CD8-positive, alpha-beta memory T cell (primary cell): Measurements from ENCODE around the gene GSPT2. TPM values are rescaled to one million over a fixed set of nuclear protein-coding genes. Genes with fewer than 3 reads are reported as not detected.

Experiments
- CTCF ChIA-PET: fragments of 350-600 bp; sonication (Branson Sonifier 250); formaldehyde crosslinking; loops from one replicate; lab custom pipeline; 2021; ENCODE audit warnings: antibody characterized with exemption; lab: Charles Lee
- POLR2A ChIA-PET: fragments of 350-600 bp; sonication (Branson Sonifier 250); formaldehyde crosslinking; loops from one replicate; lab custom pipeline; 2021; ENCODE audit warnings: antibody characterized with exemption; lab: Charles Lee
- DNase-seq, 5 donors: peaks; one replicate each; pipeline versions ENCODE4 v3.0.0 to v3.0.0-alpha.2; 2020 to 2022; ENCODE audit warnings: mixed read lengths in 1 of 5
- H3K27ac ChIP-seq: one replicate; pipeline ENCODE4 v1.7.0; 2013; ENCODE audit warnings: low read depth, mild to moderate bottlenecking, low read length, moderate library complexity
- H3K27me3 ChIP-seq: 2 replicates; pipeline ENCODE4 v1.7.0; 2013; ENCODE audit warnings: low read length, mild to moderate bottlenecking; ENCODE audit not compliant: insufficient read depth, poor library complexity, severe bottlenecking
- H3K36me3 ChIP-seq: 2 replicates; pipeline ENCODE4 v1.7.0; 2013; ENCODE audit warnings: mild to moderate bottlenecking, low read length, moderate library complexity; ENCODE audit not compliant: insufficient read depth
- H3K4me1 ChIP-seq: 2 replicates; pipeline ENCODE4 v1.7.0; 2013; ENCODE audit warnings: mild to moderate bottlenecking, low read length, moderate library complexity; ENCODE audit not compliant: insufficient read depth
- H3K4me3 ChIP-seq: 2 replicates; pipeline ENCODE4 v1.7.0; 2013; ENCODE audit warnings: mild to moderate bottlenecking, low read length
- H3K9me3 ChIP-seq: 2 replicates; pipeline ENCODE4 v1.7.0; 2013; ENCODE audit warnings: mild to moderate bottlenecking, low read length
- H3K27ac Mint-ChIP-seq, 8 donors: one replicate each; pipeline ENCODE4 v1.8.0; 2020 to 2021; ENCODE audit warnings: mixed read lengths in 8 of 8, mild to moderate bottlenecking in 6 of 8, inconsistent platforms in 3 of 8, moderate library complexity in 3 of 8
- H3K27me3 Mint-ChIP-seq, 2 donors: one replicate each; pipeline ENCODE4 v1.8.0; 2020 to 2021; ENCODE audit warnings: mixed read lengths in 2 of 2, mild to moderate bottlenecking in 1 of 2, moderate library complexity in 1 of 2
- H3K36me3 Mint-ChIP-seq, 3 donors: one replicate each; pipeline ENCODE4 v1.8.0; 2020 to 2021; ENCODE audit warnings: mixed read lengths in 3 of 3, inconsistent platforms in 1 of 3, mild to moderate bottlenecking in 1 of 3
- H3K4me1 Mint-ChIP-seq, 3 donors: one replicate each; pipeline ENCODE4 v1.8.0; 2020 to 2021; ENCODE audit warnings: mixed read lengths in 3 of 3, inconsistent platforms in 1 of 3, mild to moderate bottlenecking in 1 of 3
- H3K4me3 Mint-ChIP-seq, 7 donors: one replicate each; pipeline ENCODE4 v1.8.0; 2020 to 2021; ENCODE audit warnings: mixed read lengths in 7 of 7, mild to moderate bottlenecking in 6 of 7, moderate library complexity in 4 of 7, inconsistent platforms in 2 of 7
- H3K9me3 Mint-ChIP-seq, 5 donors: one replicate each; pipeline ENCODE4 v1.8.0; 2020 to 2022; ENCODE audit warnings: mixed read lengths in 5 of 5, mild to moderate bottlenecking in 3 of 5, moderate library complexity in 2 of 5, inconsistent platforms in 1 of 5
- polyA plus RNA-seq: library from polyadenylated mRNA; unstranded; fragments of 300-500 nt; fragmentation: Illumina TruSeq; gene quantifications from one replicate; pipeline ENCODE4 v1.2.3, GENCODE V29; 2021
- total RNA-seq, 2 experiments: library from RNA; stranded (reverse); gene quantifications; one replicate each; pipeline ENCODE4 v1.2.3, GENCODE V29; 2021

The GSPT2 gene
- total and polyA plus RNA-seq, 3 experiments from 2014 or later: 5.9 to 11.3 (median 10.5) TPM

DNA sequence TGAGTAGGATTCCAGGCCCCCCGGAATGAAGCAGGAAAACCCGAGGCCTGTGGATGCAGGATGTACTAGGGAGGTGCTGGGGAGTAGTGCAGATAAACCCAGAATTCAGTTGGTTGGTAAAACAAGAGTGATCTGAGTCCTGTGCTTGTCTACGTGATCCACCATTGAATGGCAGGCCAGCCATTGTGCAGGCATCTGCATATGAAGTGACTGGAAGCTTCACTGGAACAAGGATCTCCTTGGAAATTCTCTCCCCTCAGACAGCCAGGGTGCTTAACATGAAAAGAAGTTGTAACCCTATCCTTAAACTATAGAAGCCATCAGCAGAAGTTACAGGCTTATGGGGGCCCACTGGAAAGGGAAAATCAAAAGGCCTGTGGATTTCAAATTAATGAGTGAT lies 656 bp upstream of the GSPT2 start:
- H3K27me3 ChIP-seq: no peaks in the 10 kb centered on the region
- H3K4me1 Mint-ChIP-seq: peaks cover 14 to 24% (median 15%) of the 10 kb centered on the region in 3 donors
- peaks cover 6% of the 10 kb centered on the region for H3K9me3 ChIP-seq
- H3K4me1 ChIP-seq: peaks cover 7% of the 10 kb centered on the region
- peaks cover 9 to 11% of the 10 kb centered on the region in 2 donors for H3K27me3 Mint-ChIP-seq
- no peaks in the 10 kb centered on the region for H3K36me3 ChIP-seq
- peaks cover 5 to 32% (median 26%) of the 10 kb centered on the region in 5 donors for H3K9me3 Mint-ChIP-seq
- no peak overlapping the region for H3K27ac ChIP-seq
- peaks cover 5 to 24% (median 21%) of the 10 kb centered on the region in 3 donors for H3K36me3 Mint-ChIP-seq
- no peak for DNase-seq
- CTCF ChIA-PET: no interaction called here
- peak overlapping the region; percentile 53 for H3K4me3 ChIP-seq
- POLR2A ChIA-PET: no interaction called here
- H3K27ac Mint-ChIP-seq: no peak overlapping the region
- peak overlapping the region in 3 of 7 donors; percentile 83 to 86 (median 85) for H3K4me3 Mint-ChIP-seq

DNA sequence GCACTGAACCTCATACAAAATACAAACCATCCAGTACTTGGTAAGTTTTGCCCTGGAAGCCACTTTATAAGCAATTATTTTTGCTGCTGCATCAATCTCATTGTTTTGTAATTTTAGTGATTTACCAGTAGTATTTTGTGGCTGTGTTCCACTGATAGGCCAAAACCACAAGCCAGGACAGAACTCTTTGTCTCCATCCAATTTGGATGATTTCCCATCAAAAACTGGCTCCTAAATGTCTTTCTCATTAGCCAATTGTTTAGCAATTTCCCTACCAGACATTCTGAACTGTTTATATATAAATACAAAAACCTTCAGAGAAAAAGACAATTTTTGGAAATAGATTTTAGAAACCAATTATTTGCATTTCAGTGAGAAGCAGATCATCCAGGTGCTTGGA lies 4.4 kb downstream of the GSPT2 start:
- H3K9me3 ChIP-seq: peaks cover 6% of the 10 kb centered on the region
- H3K4me3 Mint-ChIP-seq: no peak overlapping the region
- DNase-seq: no peak
- no peaks in the 10 kb centered on the region for H3K27me3 ChIP-seq
- H3K27ac Mint-ChIP-seq: no peak overlapping the region
- CTCF ChIA-PET: no interaction called here
- peaks cover 9 to 54% (median 44%) of the 10 kb centered on the region in 5 donors for H3K9me3 Mint-ChIP-seq
- peaks cover 2% of the 10 kb centered on the region for H3K4me1 ChIP-seq
- POLR2A ChIA-PET: no interaction called here
- no peak overlapping the region for H3K4me3 ChIP-seq
- H3K4me1 Mint-ChIP-seq: peaks cover 14 to 23% (median 15%) of the 10 kb centered on the region in 3 donors
- peaks cover 3 to 4% of the 10 kb centered on the region in 2 donors for H3K27me3 Mint-ChIP-seq
- peaks cover 8 to 25% (median 24%) of the 10 kb centered on the region in 3 donors for H3K36me3 Mint-ChIP-seq
- no peak overlapping the region for H3K27ac ChIP-seq
- no peaks in the 10 kb centered on the region for H3K36me3 ChIP-seq

DNA sequence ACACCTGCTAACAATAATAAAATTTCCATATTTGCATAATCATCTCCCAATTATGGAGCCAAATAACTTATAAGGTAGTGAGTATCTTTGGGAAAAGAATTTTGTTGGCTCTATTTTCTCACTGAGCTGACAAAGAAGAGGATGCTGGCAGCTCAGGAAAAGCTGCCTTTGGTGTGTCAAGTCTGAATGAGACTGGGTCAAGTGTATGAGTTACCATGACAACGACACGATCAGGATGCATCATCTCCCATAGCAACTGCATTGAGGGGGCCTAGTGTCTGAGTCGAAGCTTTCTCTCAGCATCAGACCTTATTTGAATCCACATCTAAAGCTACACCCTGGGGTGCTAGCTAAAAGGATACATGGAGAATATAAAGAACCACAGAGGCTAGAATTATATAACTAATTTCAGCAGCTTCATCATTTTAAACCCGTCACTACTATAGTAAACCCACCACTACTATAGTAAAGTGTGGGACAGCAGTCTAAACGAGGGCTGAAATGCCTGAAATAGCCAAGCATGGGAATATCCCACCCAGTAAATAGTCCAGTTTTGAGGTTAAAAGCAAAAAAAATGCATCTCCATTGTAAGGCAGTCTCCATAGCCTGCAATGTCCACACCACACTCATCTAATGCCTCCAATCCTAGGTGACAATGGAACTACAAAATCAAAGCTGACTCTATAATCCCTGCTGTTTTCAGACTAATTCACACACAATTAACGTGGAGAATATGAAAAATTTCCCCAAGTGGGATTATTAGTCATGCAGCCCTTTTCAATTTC lies 16.0 kb downstream of the GSPT2 start:
- Mint-ChIP-seq H3K4me3 (no peak overlapping the region), H3K27ac (no peak overlapping the region), H3K36me3 (no peaks in the 10 kb centered on the region), H3K27me3 (peaks cover 14 to 15% of the 10 kb centered on the region in 2 donors), H3K4me1 (no peaks in the 10 kb centered on the region), H3K9me3 (no peaks in the 10 kb centered on the region)
- Histone ChIP-seq H3K27me3 (no peaks in the 10 kb centered on the region), H3K9me3 (no peaks in the 10 kb centered on the region), H3K36me3 (no peaks in the 10 kb centered on the region), H3K4me3 (no peak overlapping the region), H3K4me1 (no peaks in the 10 kb centered on the region), H3K27ac (no peak overlapping the region)
- ChIA-PET POLR2A (no interaction called here), CTCF (no interaction called here)
- no peak for DNase-seq

DNA sequence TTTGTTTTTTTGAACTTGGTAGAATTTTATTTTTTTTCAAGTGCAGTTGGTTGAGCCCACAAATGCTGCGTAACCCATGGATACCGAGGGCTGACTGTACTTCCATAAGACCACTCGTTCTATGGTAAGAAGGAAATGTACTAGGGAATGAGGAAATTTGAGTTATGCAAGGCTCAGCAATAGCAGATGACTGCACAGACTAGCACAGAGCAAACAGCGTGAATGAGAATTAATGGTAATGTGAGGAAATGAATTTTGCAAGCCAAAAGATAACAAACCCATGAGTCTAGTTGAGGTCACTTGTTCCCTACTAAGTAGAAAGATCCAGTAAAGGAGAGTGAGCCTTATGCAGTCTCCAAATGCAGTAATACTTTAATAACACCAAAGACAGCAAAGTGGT lies 17.4 kb downstream of the GSPT2 start:
- Histone ChIP-seq H3K36me3 (no peaks in the 10 kb centered on the region), H3K4me1 (no peaks in the 10 kb centered on the region), H3K27me3 (no peaks in the 10 kb centered on the region), H3K27ac (no peak overlapping the region), H3K9me3 (no peaks in the 10 kb centered on the region), H3K4me3 (no peak overlapping the region)
- ChIA-PET POLR2A (no interaction called here), CTCF (no interaction called here)
- no peak overlapping the region for H3K27ac Mint-ChIP-seq
- H3K4me1 Mint-ChIP-seq: no peaks in the 10 kb centered on the region
- DNase-seq: no peak
- H3K4me3 Mint-ChIP-seq: no peak overlapping the region
- peaks cover 3 to 13% of the 10 kb centered on the region in 2 donors for H3K27me3 Mint-ChIP-seq
- H3K36me3 Mint-ChIP-seq: no peaks in the 10 kb centered on the region
- H3K9me3 Mint-ChIP-seq: no peaks in the 10 kb centered on the region

DNA sequence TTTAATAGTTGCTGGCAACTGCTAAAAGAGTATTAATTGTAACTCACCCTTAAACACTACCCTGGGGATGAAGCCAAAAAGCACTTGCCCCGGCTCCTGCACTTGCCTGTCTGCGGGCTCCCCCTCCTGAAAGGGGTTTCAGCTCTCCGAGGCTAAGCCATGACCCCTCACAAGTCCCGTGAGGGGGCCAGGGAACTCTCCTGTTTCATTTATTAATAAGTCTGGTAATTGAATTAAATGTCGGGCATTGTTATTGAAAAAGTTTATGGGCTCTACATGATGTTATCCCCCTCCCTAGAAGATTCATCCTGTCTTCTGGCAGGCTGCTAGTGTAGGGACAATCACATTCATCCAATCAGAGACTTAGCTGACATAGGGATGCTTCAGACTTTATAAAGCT lies 23.3 kb downstream of the GSPT2 start:
- H3K4me3 Mint-ChIP-seq: no peak overlapping the region
- H3K27ac Mint-ChIP-seq: peak overlapping the region in 1 of 8 donors; percentile 63
- no peak overlapping the region for H3K4me3 ChIP-seq
- no peaks in the 10 kb centered on the region for H3K9me3 ChIP-seq
- no peaks in the 10 kb centered on the region for H3K36me3 Mint-ChIP-seq
- POLR2A ChIA-PET: no interaction called here
- no peak overlapping the region for H3K27ac ChIP-seq
- no peaks in the 10 kb centered on the region for H3K4me1 ChIP-seq
- CTCF ChIA-PET: no interaction called here
- H3K27me3 Mint-ChIP-seq: peaks cover 0 to 6% of the 10 kb centered on the region in 2 donors
- H3K4me1 Mint-ChIP-seq: no peaks in the 10 kb centered on the region
- no peak for DNase-seq
- H3K36me3 ChIP-seq: no peaks in the 10 kb centered on the region
- H3K27me3 ChIP-seq: no peaks in the 10 kb centered on the region
- no peaks in the 10 kb centered on the region for H3K9me3 Mint-ChIP-seq

DNA sequence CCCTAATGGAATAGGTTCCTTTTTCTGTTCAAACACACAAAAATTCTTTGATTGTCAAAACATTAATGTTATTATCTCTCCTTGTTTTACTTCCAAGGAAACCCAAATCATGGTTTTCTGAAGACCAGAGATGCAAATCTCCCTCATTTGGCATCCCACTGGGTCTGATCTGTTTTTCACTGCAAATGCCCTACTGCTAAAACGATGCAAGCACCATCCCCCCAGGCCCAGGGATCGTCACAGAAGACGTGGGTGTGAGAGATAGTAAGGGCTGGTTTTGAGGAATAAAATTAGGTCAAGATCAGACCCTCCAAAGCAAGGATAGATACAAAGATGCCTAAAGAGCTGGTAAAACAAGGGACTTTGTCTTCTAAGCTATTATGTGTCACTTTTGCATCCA lies 33.6 kb downstream of the GSPT2 start:
- no peaks in the 10 kb centered on the region for H3K4me1 ChIP-seq
- H3K27me3 ChIP-seq: no peaks in the 10 kb centered on the region
- CTCF ChIA-PET: no interaction called here
- Mint-ChIP-seq H3K9me3 (no peaks in the 10 kb centered on the region), H3K27me3 (peaks cover 2 to 6% of the 10 kb centered on the region in 2 donors), H3K4me3 (no peak overlapping the region), H3K4me1 (no peaks in the 10 kb centered on the region), H3K27ac (no peak overlapping the region), H3K36me3 (no peaks in the 10 kb centered on the region)
- H3K4me3 ChIP-seq: no peak overlapping the region
- H3K27ac ChIP-seq: no peak overlapping the region
- no peak for DNase-seq
- H3K36me3 ChIP-seq: no peaks in the 10 kb centered on the region
- H3K9me3 ChIP-seq: no peaks in the 10 kb centered on the region
- POLR2A ChIA-PET: no interaction called here

DNA sequence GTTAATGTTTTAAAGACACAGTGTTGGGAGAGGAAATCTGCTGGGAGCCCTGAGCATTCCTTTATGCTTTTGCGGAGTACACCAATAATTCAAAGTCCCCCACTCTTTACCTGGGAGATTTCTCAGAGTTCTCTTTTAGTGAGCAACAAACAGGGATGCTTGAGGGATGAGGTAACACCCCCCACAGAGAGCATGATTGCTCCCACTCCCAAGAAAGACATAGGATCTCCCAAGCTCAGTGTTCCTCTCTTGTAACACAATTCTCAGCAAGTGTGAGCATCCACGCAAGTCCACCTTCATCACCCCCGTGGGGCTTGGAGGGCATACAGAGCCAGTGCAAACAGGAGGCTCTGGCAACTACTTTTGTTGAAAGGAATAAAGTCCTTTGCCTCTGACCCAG lies 36.1 kb downstream of the GSPT2 start:
- Histone ChIP-seq H3K9me3 (no peaks in the 10 kb centered on the region), H3K27ac (no peak overlapping the region), H3K36me3 (no peaks in the 10 kb centered on the region), H3K4me3 (no peak overlapping the region), H3K27me3 (no peaks in the 10 kb centered on the region), H3K4me1 (no peaks in the 10 kb centered on the region)
- Mint-ChIP-seq H3K9me3 (no peaks in the 10 kb centered on the region), H3K27ac (no peak overlapping the region), H3K36me3 (no peaks in the 10 kb centered on the region), H3K4me3 (no peak overlapping the region), H3K27me3 (peaks cover 3 to 9% of the 10 kb centered on the region in 2 donors), H3K4me1 (no peaks in the 10 kb centered on the region)
- DNase-seq: no peak
- POLR2A ChIA-PET: no interaction called here
- CTCF ChIA-PET: no interaction called here

DNA sequence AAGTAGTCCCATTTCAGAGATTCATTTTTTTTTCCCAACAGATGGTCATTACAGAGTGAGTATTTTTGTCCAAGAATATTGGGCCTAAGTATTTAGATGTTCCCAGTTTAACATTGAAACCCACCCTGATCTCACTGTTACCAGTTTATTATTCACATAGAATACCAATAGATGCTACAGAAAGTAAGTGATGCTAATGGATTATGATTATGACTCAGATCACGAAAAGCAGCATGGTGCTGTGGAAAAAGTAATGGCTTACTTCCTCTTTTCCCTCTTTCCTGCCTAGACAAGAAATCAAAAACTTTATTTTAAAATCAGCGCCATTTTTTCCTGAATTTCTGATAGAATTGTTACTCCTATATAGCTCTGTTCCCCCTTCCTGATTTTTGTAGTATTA lies 51.9 kb downstream of the GSPT2 start:
- no peaks in the 10 kb centered on the region for H3K9me3 ChIP-seq

More for the DNA sequence above, 51.9 kb downstream of the GSPT2 start:
- Histone ChIP-seq H3K27ac (no peak overlapping the region), H3K27me3 (no peaks in the 10 kb centered on the region), H3K4me1 (no peaks in the 10 kb centered on the region), H3K36me3 (no peaks in the 10 kb centered on the region), H3K4me3 (no peak overlapping the region)
- Mint-ChIP-seq H3K9me3 (no peaks in the 10 kb centered on the region), H3K4me1 (no peaks in the 10 kb centered on the region), H3K4me3 (no peak overlapping the region), H3K27ac (no peak overlapping the region), H3K36me3 (no peaks in the 10 kb centered on the region), H3K27me3 (peaks cover 6 to 12% of the 10 kb centered on the region in 2 donors)
- POLR2A ChIA-PET: no interaction called here
- no peak for DNase-seq
- CTCF ChIA-PET: no interaction called here
